Measurements from ENCODE around the gene NTSR2.

- no peak for TF ChIP-seq CTCF (IDR thresholded peaks at IDR 0.05)
- no peak for TF ChIP-seq POLR2A (IDR thresholded peaks at IDR 0.05)
Observed at GRCh38 chr2:11656671-11657101, 13.3 kb downstream of the NTSR2 start.
